Activated naive CD4-positive, alpha-beta T cell treated with Interleukin-2 at 50 U/mL for 16 hours (primary cell): ENCODE data around the gene KCNK2.

Experiments used
- DNase-seq: peaks from one replicate; pipeline ENCODE4 v3.0.0-alpha.2; 2020

The KCNK2 gene, protein sequence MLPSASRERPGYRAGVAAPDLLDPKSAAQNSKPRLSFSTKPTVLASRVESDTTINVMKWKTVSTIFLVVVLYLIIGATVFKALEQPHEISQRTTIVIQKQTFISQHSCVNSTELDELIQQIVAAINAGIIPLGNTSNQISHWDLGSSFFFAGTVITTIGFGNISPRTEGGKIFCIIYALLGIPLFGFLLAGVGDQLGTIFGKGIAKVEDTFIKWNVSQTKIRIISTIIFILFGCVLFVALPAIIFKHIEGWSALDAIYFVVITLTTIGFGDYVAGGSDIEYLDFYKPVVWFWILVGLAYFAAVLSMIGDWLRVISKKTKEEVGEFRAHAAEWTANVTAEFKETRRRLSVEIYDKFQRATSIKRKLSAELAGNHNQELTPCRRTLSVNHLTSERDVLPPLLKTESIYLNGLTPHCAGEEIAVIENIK

DNA sequence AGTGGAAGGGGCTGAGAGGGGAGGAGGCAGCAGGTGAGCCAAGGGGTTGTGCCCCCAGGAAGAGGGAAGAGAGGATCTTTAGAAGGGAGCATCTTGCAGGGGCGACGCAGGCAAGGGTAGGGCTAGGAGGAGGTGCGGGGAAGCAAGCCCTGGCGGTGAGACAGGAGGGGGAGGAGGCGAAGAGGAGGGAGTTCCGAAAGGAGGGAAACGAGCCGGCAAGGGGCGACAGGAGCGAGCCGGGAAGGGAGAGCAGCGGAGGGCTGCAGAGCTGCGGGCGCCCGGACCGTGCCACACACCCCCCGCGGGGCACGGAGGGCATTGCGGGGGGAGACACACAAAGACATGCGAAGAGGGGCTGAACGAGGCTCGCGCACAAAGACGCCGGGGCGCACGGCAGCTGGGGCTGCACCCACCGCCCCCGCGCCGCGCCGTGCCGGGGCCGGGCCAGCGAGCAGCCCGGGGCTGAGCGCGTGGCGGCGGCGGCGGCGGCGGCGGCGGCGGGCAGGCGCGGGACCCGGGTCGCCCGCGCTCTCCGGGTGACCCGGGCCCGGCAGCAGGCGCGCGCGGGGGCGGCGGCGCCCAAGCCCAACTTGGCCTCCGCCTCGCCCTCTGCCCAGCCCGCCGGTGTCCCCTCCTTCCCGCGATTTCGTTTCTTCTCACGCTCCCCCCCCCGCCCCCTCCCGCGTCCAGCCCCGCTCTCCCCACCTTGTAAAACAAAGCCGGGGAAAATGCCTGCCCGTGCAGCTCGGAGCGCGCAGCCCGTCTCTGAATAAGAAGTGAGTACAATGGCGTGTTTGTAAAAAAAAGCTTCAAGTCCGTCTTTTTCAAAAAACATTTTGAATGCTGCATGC is at the start of gene KCNK2:
Gene KCNK2, plus strand, starts transcription at position 206 of the 851 bp plus-strand sequence. CDS start 649 bp downstream, outside the sequence.
- no peak for DNase-seq

DNA sequence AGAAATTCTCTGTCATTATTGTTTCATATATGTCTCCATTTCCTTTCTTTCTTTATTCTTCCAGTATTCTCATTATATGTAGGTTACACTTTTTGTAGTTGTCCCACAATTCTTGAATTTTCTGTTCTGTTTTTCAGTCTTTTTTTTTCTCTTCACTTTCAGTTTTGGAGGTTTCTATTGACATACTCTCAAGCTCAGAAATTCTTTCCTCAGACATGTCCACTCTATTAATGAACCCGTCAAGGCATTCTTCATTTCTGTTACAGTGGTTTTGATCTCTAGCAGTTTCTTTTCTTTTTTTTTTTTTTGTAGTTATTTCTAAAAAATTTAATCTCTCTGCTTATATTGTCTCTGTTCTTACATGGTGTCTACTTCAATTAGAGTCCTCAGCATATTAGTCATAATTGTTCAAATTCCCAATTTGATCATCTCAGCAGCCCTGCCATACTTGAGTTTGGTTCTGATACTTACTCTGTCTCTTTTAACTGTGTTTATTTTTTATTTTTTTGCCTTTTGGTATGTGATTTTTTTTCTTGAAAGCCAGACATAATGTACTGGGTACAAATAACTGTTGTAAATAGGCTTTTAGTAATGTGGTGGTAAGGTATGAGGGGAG is 49.5 kb upstream of the KCNK2 start:
- DNase-seq = no peak

DNA sequence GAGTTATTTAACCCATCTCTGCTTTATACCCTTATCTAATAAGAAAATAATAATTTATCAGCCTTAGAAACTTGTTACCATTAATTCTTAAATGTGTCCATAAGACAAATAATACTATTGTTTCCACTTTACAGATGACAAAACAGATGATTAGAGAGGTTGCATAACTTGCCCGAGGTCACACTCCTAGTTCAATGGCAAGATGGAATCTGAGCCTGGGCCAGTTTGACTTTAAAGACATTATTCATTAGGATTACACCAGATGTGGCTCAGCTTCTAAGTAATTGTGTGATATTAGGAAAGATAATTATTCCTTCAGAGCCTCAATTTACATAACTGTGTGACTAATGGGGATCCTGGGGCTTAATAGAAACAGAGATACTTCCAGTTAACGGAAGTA is 42.3 kb upstream of the KCNK2 start:
- DNase-seq = no peak

DNA sequence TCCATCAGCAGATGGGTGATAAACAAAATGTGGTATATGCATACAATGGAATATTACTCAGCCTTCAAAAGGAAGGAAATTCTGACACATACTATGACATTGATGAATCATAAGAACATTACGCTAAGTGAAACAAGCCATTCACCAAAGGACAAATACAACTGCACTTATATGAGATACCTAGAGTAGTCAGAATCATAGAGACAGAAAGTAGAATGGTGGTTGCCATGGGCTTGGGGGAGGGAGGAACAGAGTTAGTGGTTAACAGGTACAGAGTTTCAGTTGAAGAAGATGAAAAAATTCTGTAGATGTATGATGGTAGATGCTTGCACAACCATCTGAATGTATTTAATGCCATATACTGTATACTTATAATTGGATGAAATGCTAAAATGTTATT is 39.1 kb upstream of the KCNK2 start:
- no peak for DNase-seq

DNA sequence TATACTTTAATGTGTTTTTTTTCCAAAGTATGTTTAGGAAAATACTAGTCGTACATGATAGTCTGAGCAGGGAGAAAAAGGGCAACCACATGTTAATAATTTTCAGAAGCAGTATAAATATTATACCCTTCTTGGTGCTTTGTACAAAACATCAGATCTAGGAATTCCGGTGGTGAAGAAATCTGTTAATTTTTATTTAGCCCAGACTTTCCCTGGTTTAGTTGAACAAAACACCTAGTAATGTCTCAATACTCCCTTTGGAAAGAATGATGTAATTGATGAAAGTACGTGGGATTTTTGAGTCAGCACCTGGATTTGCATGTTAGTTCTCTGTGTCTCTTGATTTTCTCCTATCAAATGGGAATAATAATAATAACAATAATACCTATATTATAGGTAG is 38.4 kb upstream of the KCNK2 start:
- no peak for DNase-seq

DNA sequence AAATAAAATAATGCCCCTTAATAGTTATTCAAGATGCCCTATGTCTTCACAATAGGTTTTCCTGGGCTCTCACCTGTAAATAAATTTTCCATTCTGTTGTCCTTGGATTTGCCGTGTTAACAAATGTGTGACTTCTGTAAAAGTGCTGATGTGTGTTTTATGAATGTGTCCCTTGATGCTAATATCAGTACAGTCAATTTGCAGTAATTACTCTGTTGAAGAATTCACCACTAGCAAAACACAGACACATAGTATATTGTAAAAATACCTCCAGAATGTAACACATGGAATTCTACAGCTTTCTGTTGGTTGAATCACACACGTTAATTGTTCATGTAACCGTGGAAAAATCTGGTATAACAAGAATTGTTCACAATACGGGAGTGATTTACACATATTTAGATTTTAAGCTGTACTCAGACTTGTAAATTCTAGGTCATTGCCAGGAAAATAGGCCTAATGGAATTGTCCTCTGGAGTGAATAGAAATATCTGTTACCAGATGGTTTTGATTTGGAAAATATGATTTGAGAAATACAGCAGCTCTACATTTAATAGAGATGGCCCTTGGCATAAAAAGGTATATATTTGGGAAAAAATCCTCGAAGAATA is 36.7 kb upstream of the KCNK2 start:
- DNase-seq = no peak

DNA sequence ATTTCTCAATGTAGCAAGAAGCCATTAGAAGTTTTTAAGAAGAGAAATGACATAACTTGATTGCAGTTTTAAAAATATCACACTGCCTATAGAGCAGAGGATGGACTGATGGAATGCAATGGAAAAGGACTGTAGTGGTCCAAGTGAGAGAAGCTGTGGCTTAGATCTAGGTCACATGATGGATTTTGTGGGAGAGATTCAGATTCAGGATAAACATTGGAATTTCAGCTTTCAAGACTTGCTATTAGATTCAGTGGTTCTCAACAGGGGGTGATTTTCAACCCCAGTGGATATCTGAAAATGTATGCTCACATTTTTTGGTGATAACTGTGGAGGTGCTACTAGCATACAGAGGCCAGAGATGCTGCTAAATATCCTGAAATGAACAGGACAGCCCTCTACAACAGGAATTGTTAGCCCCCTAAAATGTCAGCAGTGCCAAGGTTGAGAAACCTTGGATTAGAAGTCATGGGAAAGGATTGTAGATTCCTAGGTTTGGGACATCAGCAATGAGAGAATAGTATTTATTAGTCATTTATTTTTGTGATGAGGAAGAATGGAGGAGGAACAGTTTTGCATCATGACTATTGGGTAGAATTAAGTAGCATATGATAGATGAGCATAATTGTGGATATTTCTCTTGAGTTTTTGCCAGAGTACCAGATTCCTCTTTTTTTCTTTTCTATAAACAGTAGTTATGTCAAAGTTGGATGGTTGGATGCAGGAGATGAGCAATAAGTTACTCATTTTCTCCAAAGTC is 30.1 kb upstream of the KCNK2 start:
- no peak for DNase-seq

DNA sequence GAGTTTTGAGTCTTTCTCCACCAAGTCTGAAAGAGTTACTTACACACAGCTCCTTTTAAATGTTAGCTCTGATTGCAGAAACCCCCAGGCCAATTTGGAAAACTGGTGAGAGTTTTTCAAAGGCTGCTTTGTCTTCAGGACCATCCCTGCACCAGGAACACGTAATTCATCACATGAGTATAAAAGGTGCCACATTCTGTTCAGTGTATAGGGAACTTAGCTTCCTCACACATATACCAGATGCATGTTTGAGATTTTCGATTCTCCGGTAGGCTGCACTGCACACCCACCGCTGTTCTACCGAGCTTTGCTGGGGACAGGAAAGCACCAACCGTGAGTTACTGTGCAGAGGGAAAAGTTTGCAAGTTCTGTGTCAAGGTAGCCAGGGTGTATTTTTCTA is 28.3 kb upstream of the KCNK2 start:
- no peak for DNase-seq

DNA sequence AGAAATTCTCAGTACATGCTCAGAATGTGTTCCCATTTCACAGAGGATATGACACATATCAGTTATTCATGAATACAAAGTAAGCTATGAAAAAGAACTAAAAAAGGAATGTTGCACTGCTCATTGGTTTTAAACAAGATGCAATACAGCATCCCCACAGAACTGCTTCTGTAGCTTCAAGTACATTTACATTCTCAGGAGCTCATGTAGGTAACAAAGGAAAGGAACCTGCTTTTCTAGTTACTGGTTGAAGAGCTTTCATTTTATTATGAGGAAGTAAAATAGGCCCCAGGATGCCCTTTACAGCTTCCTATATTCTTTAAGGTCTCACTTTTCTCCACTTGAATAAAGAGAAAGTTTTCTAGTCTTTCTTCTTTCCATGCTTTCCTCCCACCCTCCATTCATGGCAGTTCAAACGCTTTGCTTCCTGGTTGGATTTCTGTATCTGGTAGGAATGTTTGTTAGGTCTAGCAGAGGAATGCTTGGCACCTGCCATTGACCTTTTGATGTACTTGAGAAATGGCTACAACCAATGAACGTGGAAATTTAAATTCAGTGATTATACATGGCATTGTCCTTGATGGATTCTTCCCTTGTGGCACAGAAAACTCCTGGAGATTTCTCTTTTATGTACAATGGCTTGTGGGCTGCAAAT is 27.1 kb upstream of the KCNK2 start:
- DNase-seq = no peak

DNA sequence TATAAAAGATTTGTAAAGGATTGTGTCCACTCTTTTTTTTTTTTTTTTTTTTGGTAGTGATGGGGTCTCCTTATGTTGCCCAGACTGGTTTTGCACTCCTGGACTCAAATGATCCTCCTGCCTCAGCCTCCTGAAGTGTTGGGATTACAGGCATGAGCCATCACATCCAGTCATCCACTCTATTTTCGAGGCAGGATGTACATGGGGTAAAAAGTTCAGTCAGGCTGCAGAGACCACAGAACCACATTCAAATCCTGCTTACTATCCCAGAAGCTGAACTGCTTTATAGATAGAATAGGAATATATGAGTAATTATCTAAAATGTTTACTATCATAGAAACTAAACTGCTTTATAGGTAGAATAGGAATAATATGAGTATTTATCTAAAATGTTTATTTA is 26.0 kb upstream of the KCNK2 start:
- no peak for DNase-seq

DNA sequence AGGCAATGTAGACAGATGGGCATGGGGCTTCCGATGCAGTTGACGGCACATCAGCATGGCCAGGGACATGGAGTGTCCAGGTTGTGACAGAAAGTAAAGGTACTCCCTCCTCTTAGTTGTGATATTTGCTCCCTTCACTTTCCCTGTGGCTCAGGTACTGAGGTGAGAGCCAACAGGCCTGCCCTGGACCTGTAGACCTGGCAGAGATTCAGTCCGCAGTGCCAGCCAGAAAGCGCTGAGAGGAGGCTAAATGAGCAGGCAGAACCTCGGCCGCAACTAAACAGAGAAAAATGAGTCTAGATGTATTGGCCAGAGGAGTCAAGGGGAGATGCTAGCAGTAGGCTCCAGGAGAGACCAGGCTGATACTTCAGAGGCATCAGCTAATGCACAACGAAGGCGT is 22.6 kb upstream of the KCNK2 start:
- DNase-seq = no peak

DNA sequence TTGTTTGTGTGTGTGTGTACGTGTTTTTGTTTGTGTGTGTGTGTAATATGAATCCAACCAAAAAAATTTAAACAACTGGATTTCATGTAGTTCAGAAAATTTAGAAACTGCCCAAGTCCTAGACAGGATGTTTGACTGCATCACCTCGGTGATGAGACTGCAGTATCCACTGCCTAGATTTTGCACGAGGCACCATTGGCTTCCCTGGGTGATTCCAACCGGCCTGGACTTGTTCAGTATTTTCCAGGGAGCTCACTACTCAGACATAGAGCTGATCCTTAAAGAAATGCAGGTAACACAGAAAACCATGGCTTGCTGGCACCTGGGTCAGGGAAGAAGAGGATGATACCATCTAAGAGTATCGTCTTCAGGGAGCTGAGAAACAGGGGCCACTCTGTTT is 18.2 kb upstream of the KCNK2 start:
- DNase-seq = no peak

DNA sequence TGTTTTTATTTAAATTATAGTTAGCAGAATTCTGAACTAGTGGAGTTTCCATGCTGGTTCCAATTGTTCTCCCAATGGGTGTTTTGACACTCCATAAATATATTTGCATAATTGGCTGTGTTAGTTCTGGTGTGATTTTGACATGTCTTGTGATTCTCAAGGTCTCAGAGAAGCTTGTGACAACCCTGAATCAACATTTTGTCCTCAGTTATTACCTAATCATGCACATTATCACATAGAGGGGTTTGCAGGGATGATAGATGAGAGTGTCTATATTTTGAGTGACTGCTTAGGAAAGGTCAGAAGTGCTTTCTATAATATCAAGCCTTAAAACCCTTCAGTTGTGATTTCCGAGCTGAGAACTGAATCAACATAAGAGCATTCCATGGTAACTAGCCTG is 11.5 kb upstream of the KCNK2 start:
- DNase-seq = no peak

DNA sequence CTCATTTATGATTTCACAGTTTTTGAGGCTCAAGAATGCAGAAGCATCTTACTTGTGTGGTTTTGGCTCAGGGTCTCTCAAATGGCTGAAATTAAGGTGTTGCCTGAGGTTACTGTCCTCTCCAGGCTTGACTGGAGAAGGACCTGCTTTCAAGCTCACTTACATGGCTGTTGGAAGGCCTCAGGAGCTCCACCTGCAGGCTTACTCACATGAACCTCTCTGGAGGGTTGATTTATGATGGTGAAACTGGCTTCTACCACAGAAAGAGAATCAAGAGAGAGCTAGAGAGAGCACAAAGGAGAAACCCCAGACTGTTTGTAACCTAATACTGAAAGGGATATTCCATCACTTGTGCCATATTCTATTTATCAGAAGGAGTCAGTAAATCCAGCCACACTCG is 6.2 kb upstream of the KCNK2 start:
- no peak for DNase-seq

DNA sequence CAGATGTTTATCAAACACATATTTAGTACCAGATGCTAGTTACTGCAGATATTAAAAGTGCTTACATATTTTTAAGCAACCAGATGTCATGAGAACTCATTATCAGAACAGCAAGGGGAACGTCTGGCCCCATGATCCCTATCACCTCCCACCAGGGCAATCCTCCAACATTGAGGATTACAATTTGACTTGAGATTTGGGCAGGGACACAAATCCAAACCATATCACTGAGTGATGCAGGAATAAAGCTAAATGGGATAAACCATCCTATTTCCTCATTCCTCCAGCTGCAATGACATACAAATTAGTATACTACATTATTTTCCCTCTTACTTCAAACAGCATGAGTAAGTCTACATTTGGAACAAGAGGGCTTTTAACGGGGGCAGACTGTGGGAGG is 3.1 kb upstream of the KCNK2 start:
- no peak for DNase-seq

DNA sequence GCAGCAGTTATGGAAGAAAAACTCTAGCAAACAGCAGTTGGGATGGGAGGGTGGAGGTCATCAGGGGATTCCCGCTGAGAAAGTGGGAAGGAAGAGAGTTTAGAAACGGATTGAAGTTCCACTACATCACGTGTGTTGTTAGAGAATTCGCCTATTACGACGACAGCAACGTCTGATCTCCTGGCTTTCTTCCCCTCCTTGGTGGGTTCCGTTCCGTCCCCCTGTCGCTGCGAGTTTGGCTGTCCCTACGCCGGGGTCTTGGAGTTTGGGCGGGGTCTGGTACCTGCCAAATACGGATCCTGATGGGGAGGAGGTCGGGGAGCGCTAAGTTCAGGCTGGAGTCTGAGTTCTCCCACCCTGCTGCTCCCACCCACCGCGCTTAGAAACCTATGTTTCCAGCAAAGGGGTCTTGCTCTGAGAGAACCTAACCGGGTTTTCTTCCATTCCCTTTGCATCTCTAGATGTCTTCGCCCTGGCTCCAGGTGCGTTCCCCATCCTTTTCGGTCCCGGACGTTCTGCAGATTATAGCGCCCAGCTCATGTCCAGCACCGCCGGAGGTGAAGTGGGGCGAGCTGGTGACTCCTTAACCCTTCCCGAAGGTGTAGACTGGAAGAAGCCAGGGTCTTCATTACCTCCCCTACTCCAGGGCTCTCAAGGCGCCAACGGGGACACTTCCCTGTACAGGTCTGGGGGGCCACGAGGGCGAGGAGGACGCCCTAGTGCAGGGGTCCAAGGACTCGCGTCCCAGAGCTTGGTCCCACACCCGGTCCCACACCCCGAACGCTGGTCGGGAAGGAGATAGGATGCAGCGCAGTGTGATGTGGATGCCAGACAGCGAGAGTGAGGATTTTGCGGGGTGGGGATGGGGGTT is 641 bp upstream of the KCNK2 start:
- DNase-seq = no peak

DNA sequence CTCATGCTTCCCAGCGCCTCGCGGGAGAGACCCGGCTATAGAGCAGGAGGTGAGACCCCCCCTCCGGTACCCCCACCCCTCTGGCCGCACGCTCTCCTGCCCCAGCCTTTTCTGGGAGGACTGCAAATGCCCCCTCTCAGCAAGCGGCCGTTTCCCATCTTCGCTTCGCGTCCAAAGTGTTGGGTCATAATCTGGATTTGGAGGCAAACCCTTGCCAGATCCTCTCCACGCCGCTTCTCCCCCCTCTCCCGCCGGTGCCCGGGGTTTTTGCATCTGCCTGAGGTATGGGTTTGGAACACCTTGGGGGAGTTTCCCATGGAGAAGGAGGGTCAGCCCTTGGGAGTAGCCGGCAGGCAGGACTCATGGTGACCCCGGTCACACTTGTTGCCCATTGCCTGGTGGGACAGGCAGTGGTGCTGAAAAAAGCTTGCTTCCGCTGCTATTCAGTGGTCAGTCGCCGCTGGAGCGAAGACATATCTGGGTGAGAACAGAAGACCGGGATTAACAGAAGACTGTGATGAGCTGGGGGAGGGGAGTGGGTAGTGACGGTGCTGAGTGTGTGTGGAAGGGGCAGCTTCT is 935 bp downstream of the KCNK2 start:
- DNase-seq = no peak

DNA sequence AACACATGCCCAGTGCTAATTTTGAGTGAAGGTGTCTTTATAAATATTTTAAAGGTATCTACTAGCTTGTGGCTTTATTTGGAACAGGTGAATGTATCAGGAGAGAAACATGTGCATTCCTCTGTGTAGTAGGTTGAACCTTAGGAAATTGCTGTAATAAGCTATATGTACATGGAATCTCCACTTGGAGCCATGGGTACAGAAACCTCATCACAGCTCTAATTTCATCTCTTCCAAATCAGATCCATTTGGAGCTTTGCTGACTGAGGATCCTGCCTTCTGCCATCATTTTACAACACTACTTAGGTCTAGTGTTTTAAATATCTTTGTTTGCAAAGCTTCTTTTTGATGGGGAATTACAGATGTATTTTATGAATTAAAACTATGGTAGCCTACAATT is 2.1 kb downstream of the KCNK2 start:
- DNase-seq = no peak

DNA sequence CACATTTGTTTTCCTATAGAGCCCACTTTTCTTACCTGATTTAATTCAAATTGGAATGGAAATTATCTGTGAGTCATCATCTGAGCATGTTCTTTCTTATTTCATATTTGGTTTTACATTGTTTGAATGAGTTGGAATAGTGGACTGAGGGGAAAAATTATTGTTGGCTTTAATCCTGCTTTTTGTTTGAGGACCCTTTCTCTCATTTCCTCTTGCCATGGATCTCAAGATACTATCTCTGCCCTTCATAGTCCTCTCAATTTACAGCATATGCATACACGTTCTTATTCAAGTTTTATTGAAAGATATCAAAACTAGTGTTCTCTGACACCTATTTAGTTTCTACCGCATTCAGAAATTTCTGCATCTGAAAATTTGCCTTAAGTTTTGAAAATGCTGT is 5.1 kb downstream of the KCNK2 start:
- DNase-seq = no peak

DNA sequence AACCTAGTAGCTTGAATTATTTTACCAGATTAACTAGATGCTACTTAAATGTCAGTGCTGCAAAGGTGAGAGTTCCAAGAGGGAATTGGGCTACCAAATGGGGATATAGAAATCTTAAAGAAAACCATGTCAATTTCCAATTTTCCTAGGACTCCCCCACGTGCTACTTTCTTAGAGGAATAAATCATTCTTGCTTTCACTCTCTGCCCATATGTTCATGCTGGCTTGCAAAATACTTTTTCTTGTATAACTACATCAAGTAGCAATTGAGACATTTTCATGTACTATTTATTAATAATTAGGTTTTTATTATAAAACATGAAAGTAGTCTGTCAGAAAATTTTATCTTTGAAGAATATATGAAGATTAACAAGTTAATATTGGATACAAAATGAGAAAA is 11.8 kb downstream of the KCNK2 start:
- no peak for DNase-seq

DNA sequence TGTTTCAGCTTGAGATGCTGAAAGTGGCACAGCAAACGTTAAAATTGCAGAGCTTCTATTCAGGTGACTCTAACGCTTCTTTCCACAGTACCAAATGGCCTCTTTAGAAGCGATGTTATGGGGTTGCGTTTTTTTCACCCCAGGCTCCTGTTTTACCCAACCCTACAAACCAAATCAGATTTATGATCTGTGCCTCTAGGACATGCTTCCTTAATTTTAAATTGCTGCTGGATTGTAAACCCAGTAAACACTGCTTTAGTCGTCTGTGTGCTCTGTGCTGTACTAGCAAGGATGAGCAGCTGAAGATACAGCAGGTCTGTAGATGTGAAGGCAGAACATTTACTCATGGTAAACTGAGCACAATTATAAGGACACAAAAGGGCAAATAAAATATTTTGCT is 13.0 kb downstream of the KCNK2 start:
- no peak for DNase-seq
